Lung (tissue), 12 donors: ENCODE data around the gene ZNF70. TPM values are rescaled to one million over a fixed set of nuclear protein-coding genes. Genes with fewer than 3 reads are reported as not detected.

Experiments
- ATAC-seq: fragments of 200-7000 bp; cut with Tn5 transposase; one replicate; pipeline ENCODE4 v1.9.1; 2020; ENCODE audit warnings: moderate number of reproducible peaks; ENCODE audit not compliant: insufficient read depth, low FRiP score
- DNase-seq, 3 donors: peaks; one replicate each; pipeline ENCODE4 v3.0.0-alpha.2; 2013 to 2017
- H3K27ac ChIP-seq, 2 donors: one replicate each; pipeline ENCODE4 v1.5.1; 2013; ENCODE audit warnings: mild to moderate bottlenecking in 2 of 2, moderate library complexity in 2 of 2, control low read depth in 1 of 2, inconsistent platforms in 1 of 2, low read depth in 1 of 2, low read length in 1 of 2
- H3K27me3 ChIP-seq, 3 donors: one replicate each; pipeline ENCODE4 v1.5.1; 2013; ENCODE audit warnings: low read length in 2 of 3; ENCODE audit not compliant: control insufficient read depth in 3 of 3, insufficient read depth in 3 of 3
- H3K36me3 ChIP-seq, 4 donors: one replicate each; pipeline ENCODE4 v1.5.1; 2013; ENCODE audit warnings: low read length in 4 of 4, mild to moderate bottlenecking in 1 of 4, moderate library complexity in 1 of 4; ENCODE audit not compliant: control insufficient read depth in 4 of 4, insufficient read depth in 4 of 4
- H3K4me1 ChIP-seq, 5 donors: one replicate each; pipeline ENCODE4 v1.5.1; 2013; ENCODE audit warnings: low read length in 5 of 5, mild to moderate bottlenecking in 2 of 5, moderate library complexity in 1 of 5; ENCODE audit not compliant: control insufficient read depth in 5 of 5, insufficient read depth in 5 of 5
- H3K4me3 ChIP-seq: one replicate; pipeline ENCODE4 v1.5.1; 2013; ENCODE audit warnings: mild to moderate bottlenecking, control low read depth, moderate library complexity
- H3K9ac ChIP-seq, 2 donors: one replicate each; pipeline ENCODE4 v1.5.1; 2013; ENCODE audit warnings: low read length in 2 of 2, control low read depth in 1 of 2; ENCODE audit not compliant: insufficient read depth in 1 of 2
- H3K9me3 ChIP-seq, 4 donors: one replicate each; pipeline ENCODE4 v1.5.1; 2013; ENCODE audit warnings: low read length in 3 of 4, mild to moderate bottlenecking in 1 of 4, moderate library complexity in 1 of 4; ENCODE audit not compliant: control insufficient read depth in 4 of 4, insufficient read depth in 3 of 4
- WGBS, 2 donors: extraction: QIAGEN DNeasy Blood & Tissue Kit; methylation state at CpG; one replicate each; pipeline ENCODE4 v1.1.7; 2013; 5-methylcytosine and 5-hydroxymethylcytosine counted together
- polyA plus RNA-seq, 2 donors: library from polyadenylated mRNA; stranded (reverse); fragments of 200-250 nt; gene quantifications; one replicate each; pipeline ENCODE4 v1.2.1, GENCODE V29; 2013
- total RNA-seq, 2 donors: library from RNA; depleted of rRNA in 1 of 2; stranded (reverse); fragments of >200 nt in 1 of 2; gene quantifications; one replicate each; pipeline ENCODE4 v1.2.1, GENCODE V29; 2014 to 2021
- TF ChIP-seq, protein P1 (sequence below): IDR thresholded peaks from 2 replicates; pipeline ENCODE4 v1.5.1; 2012; ENCODE audit warnings: mild to moderate bottlenecking; ENCODE audit errors: control extremely low read depth, extremely low read depth
- donor health status: control.
- donor health status: control.
- donor health status: Bipolar disorder and iron deficiency.
- donor health status: healthy.
- donor health status: DM: yes; HTN: yes; CAD: no.

ZNF70 gene
- total and polyA plus RNA-seq, 4 donors = 0.98 to 6.9 (median 3.7) TPM

DNA sequence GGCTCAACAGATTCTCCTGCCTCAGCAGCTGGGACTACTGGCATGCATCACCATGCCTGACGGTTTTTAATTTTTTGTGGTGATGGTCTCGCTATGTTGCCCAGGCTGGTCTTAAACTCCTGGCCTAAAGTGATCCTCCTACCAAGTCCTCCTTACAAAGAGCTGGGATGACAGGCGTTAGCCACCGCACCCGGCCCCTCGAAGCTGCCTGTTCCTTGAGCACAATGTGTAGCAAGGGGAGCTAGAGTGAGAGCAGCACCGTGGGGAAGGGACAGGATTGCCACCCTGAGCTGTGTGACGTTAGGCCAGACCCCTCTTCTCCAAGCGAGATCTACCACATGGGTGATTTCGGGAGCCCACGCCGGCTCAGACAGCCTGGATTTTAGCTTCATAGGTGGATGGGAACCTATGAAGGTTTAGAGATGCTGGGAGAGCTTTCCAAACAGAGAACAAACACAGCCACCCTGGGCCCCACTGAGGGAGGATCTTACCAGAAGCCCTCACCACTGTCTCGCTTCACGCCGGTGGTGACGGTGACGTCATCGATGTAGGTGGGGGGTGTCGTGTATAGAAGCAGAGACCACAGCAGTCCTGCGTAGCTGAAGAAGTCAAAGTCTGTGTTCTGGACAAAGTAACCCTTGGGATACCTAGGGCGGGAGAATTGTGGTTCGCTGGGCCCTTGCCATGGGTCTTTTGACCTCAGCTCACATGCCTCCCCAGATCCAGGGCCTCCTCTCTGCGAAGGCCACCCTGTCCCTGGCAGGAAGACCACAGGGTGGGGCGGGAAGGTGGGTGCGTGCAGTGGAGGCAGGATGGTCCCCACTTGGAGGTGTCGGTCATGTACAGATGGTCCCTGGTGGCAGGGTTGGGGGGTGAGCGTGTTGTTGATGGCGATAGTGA, 37.0 kb downstream of the ZNF70 start:
- Histone ChIP-seq H3K9ac (no peak overlapping the region), H3K9me3 (no peaks in the 10 kb centered on the region), H3K27ac (no peak overlapping the region), H3K4me1 (peaks cover 0 to 13% (median 0%) of the 10 kb centered on the region in 5 donors), H3K36me3 (peaks cover 17 to 34% (median 23%) of the 10 kb centered on the region in 4 donors), H3K4me3 (no peak overlapping the region), H3K27me3 (no peaks in the 10 kb centered on the region)
- ATAC-seq (no peak), DNase-seq (no peak)
- TF ChIP-seq, protein P1, sequence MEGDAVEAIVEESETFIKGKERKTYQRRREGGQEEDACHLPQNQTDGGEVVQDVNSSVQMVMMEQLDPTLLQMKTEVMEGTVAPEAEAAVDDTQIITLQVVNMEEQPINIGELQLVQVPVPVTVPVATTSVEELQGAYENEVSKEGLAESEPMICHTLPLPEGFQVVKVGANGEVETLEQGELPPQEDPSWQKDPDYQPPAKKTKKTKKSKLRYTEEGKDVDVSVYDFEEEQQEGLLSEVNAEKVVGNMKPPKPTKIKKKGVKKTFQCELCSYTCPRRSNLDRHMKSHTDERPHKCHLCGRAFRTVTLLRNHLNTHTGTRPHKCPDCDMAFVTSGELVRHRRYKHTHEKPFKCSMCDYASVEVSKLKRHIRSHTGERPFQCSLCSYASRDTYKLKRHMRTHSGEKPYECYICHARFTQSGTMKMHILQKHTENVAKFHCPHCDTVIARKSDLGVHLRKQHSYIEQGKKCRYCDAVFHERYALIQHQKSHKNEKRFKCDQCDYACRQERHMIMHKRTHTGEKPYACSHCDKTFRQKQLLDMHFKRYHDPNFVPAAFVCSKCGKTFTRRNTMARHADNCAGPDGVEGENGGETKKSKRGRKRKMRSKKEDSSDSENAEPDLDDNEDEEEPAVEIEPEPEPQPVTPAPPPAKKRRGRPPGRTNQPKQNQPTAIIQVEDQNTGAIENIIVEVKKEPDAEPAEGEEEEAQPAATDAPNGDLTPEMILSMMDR = no peak
- WGBS, 2 donors = 94 to 95% methylated on average over 28 of the region's 28 CpGs

- Histone ChIP-seq H3K27me3 (no peaks in the 10 kb centered on the region), H3K36me3 (peaks cover 25 to 35% (median 27%) of the 10 kb centered on the region in 4 donors), H3K9ac (no peak overlapping the region), H3K9me3 (no peaks in the 10 kb centered on the region), H3K4me3 (no peak overlapping the region), H3K27ac (no peak overlapping the region), H3K4me1 (peaks cover 0 to 13% (median 0%) of the 10 kb centered on the region in 5 donors)
- no peak for DNase-seq
- TF ChIP-seq, protein P1 = no peak
- no peak for ATAC-seq
- WGBS, 2 donors = 92 to 94% methylated on average over 12 of the region's 12 CpGs
Measured at GRCh38 chr22:23712256-23712655, 38.7 kb downstream of the ZNF70 start.

GRCh38 chr22:23709107-23709506, 41.8 kb downstream of the ZNF70 start:
- no peaks in the 10 kb centered on the region for H3K9me3 ChIP-seq
- no peak overlapping the region for H3K9ac ChIP-seq
- no peak overlapping the region for H3K27ac ChIP-seq
- 91 to 94% methylated on average over 2 of the region's 2 CpGs for WGBS, 2 donors
- no peak for DNase-seq
- H3K4me1 ChIP-seq = no peaks in the 10 kb centered on the region
- TF ChIP-seq, protein P1 = no peak
- no peak overlapping the region for H3K4me3 ChIP-seq
- ATAC-seq = no peak
- H3K27me3 ChIP-seq = no peaks in the 10 kb centered on the region
- H3K36me3 ChIP-seq = peaks cover 35 to 53% (median 44%) of the 10 kb centered on the region in 4 donors
